Measurements from ENCODE around the gene GMIP.

DNA sequence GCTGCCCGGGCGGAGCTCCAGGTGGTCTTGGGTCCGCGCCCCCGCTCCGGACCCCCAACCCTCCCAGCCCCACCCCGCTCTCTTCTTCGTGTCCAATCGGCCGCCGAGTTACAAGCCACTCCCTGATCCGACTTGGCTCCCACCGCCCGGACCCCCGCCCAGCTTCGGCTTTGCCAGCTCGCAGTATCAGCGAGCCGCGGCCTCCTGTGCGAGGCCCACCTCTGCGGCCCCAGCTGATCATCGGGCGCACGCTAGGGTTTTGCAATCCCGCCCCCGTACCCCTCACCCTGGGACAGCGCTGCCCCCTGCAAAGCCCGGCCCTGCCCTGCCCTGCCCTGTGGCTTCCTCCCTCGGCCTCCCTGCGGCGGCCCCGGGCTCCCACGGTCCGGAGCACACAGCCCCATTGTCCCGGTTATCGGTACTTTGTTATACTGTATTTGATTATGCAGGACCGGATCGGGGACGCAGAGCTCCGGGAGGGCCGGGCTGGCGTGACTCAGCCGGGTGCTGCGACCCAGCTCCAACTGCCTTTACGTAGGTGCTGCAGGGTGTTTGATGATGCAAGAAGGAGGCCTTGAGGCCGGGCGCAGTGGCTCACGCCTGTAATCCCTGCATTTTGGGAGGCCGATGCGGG, 14.8 kb downstream of the GMIP start:
- TF ChIP-seq POLR2A (IDR thresholded peaks at IDR 0.05; ENCODE audit: low read depth, low read length) (no peak), POLR2AphosphoS5 (IDR thresholded peaks at IDR 0.05; ENCODE audit: low read depth, low read length) (peak; percentile 57), TAF1 (IDR thresholded peaks at IDR 0.05; ENCODE audit: low read depth, low read length) (no peak)
